ENCODE data around the gene USP10. TPM values are rescaled to one million over a fixed set of nuclear protein-coding genes. Genes with fewer than 3 reads are reported as not detected.
A peak's percentile ranks its signal among the peaks of the same experiment; 100 is the strongest.

The USP10 gene
- total RNA-seq, 6 experiments from 2014 or later: 41.5 to 53.2 (median 44.6) TPM

- Histone ChIP-seq H3K27ac (no peak overlapping the region), H3K4me1 (peaks cover 0 to 18% (median 4%) of the 10 kb centered on the region in 4 donors), H3K27me3 (no peaks in the 10 kb centered on the region), H3K9me3 (no peaks in the 10 kb centered on the region), H3K36me3 (no peaks in the 10 kb centered on the region), H3K4me3 (no peak overlapping the region)
- WGBS (ENCODE audit: insufficient coverage, low coverage, low lambda C conversion rate, missing lambda C conversion rate): 65% methylated on average over 8 of the region's 8 CpGs
- DNase-seq: peak in 1 of 3 donors; percentile 40
- ATAC-seq: peak in 1 of 4 donors; percentile 15
- intact Hi-C loops (cut with DNase I): loop anchor here (10.0 kb wide), 2 partner anchors 45 to 205 kb away; no protein-coding TSS in a partner anchor
- TF ChIP-seq CTCF (IDR thresholded peaks at IDR 0.05) (no peak), POLR2A (IDR thresholded peaks at IDR 0.05) (no peak)
Measured at GRCh38 chr16:84720177-84720579, 20.4 kb downstream of the USP10 start.

GRCh38 chr16:84722068-84722467 lies 22.3 kb downstream of the USP10 start:
- H3K4me1 ChIP-seq: peaks cover 0 to 34% (median 4%) of the 10 kb centered on the region in 4 donors
- ATAC-seq: no peak
- no peaks in the 10 kb centered on the region for H3K36me3 ChIP-seq
- no peak overlapping the region for H3K4me3 ChIP-seq
- intact Hi-C loops (cut with DNase I): loop anchor here (10.0 kb wide), 2 partner anchors 47 to 207 kb away; no protein-coding TSS in a partner anchor
- TF ChIP-seq POLR2A (IDR thresholded peaks at IDR 0.05) (no peak), CTCF (IDR thresholded peaks at IDR 0.05) (no peak)
- DNase-seq: no peak
- no peak overlapping the region for H3K27ac ChIP-seq
- no peaks in the 10 kb centered on the region for H3K27me3 ChIP-seq
- H3K9me3 ChIP-seq: no peaks in the 10 kb centered on the region
- WGBS (ENCODE audit: insufficient coverage, low coverage, low lambda C conversion rate, missing lambda C conversion rate): 100% methylated on average over 1 of the region's 1 CpG

GRCh38 chr16:84723906-84724305 lies 24.1 kb downstream of the USP10 start:
- Histone ChIP-seq H3K36me3 (no peaks in the 10 kb centered on the region), H3K9me3 (no peaks in the 10 kb centered on the region), H3K4me1 (peaks cover 0 to 45% (median 4%) of the 10 kb centered on the region in 4 donors), H3K27me3 (no peaks in the 10 kb centered on the region), H3K4me3 (no peak overlapping the region), H3K27ac (no peak overlapping the region)
- 80% methylated on average over 1 of the region's 1 CpG for WGBS (ENCODE audit: insufficient coverage, low coverage, low lambda C conversion rate, missing lambda C conversion rate)
- intact Hi-C loops (cut with DNase I): loop anchor here (10.0 kb wide), 2 partner anchors 49 to 209 kb away; no protein-coding TSS in a partner anchor
- no peak for TF ChIP-seq CTCF (IDR thresholded peaks at IDR 0.05)
- TF ChIP-seq POLR2A (IDR thresholded peaks at IDR 0.05): no peak
- DNase-seq: no peak
- ATAC-seq: no peak

GRCh38 chr16:84724606-84725309 lies 25.0 kb downstream of the USP10 start:
- no peaks in the 10 kb centered on the region for H3K9me3 ChIP-seq
- no peaks in the 10 kb centered on the region for H3K36me3 ChIP-seq
- H3K27ac ChIP-seq: no peak overlapping the region
- DNase-seq: no peak
- peaks cover 0 to 49% (median 8%) of the 10 kb centered on the region in 4 donors for H3K4me1 ChIP-seq
- no peak overlapping the region for H3K4me3 ChIP-seq
- TF ChIP-seq POLR2A (IDR thresholded peaks at IDR 0.05) (no peak), CTCF (IDR thresholded peaks at IDR 0.05) (no peak)
- WGBS (ENCODE audit: insufficient coverage, low coverage, low lambda C conversion rate, missing lambda C conversion rate): 51% methylated on average over 6 of the region's 6 CpGs
- H3K27me3 ChIP-seq: no peaks in the 10 kb centered on the region
- no peak for ATAC-seq
- intact Hi-C loops (cut with DNase I): loop anchor here (5.0 to 10.0 kb wide), 3 partner anchors 50 to 210 kb away; no protein-coding TSS in a partner anchor
